Uterus (tissue), 2 donors: Measurements from ENCODE around the gene RPF1.

ENCODE experiments used
- CTCF ChIP-seq, 4 experiments: fragments of 200-600 bp in 2 of 4; fragments of 450-650 bp in 2 of 4; sonication (generic) in 2 of 4; IDR thresholded peaks; one replicate each; pipeline ENCODE4 v1.5.1; 2016 to 2019; ENCODE audit warnings: antibody characterized with exemption in 4 of 4, mild to moderate bottlenecking in 2 of 4, moderate library complexity in 1 of 4
- POLR2A ChIP-seq, 2 donors: fragments of 450-650 bp; IDR thresholded peaks; one replicate each; pipeline ENCODE4 v1.6.1; 2016; ENCODE audit warnings: antibody characterized with exemption in 2 of 2, mild to moderate bottlenecking in 1 of 2, moderate library complexity in 1 of 2

GRCh38 chr1:84508510-84508909, 29.4 kb downstream of the RPF1 start:
- TF ChIP-seq CTCF (IDR thresholded peaks at IDR 0.05) (no peak), POLR2A (IDR thresholded peaks at IDR 0.05) (no peak)
